CD4-positive, CD25-positive, alpha-beta regulatory T cell (primary cell): Measurements from ENCODE around the gene KCNIP1. TPM values are rescaled to one million over a fixed set of nuclear protein-coding genes. Genes with fewer than 3 reads are reported as not detected.
A peak's percentile ranks its signal among the peaks of the same experiment; 100 is the strongest.

ENCODE experiments used
- ATAC-seq, 2 donors: fragments of 150-1000 bp; cut with Tn5 transposase; one replicate each; pipeline ENCODE4 v1.10.0; 2021; ENCODE audit warnings: low read depth in 2 of 2, moderate number of reproducible peaks in 2 of 2, moderate library complexity in 1 of 2
- DNase-seq, 3 donors: peaks; one replicate each; pipeline versions ENCODE4 v3.0.0 to v3.0.0-alpha.2; 2012 to 2022; ENCODE audit warnings: mixed read lengths in 1 of 3
- H3K27ac ChIP-seq: one replicate; pipeline ENCODE4 v1.7.0; 2013; ENCODE audit warnings: mild to moderate bottlenecking, low read length; ENCODE audit not compliant: insufficient read depth, poor library complexity, severe bottlenecking
- H3K27me3 ChIP-seq: one replicate; pipeline ENCODE4 v1.7.0; 2013; ENCODE audit warnings: low read length; ENCODE audit not compliant: control insufficient read depth, insufficient read depth
- H3K36me3 ChIP-seq: one replicate; pipeline ENCODE4 v1.7.0; 2013; ENCODE audit warnings: mild to moderate bottlenecking, low read length, moderate library complexity; ENCODE audit not compliant: control insufficient read depth, insufficient read depth
- H3K4me1 ChIP-seq: 2 replicates; pipeline ENCODE4 v1.7.0; 2013; ENCODE audit warnings: mild to moderate bottlenecking, low read length; ENCODE audit not compliant: insufficient read depth, control insufficient read depth, poor library complexity, severe bottlenecking
- H3K4me3 ChIP-seq: one replicate; pipeline ENCODE4 v1.7.0; 2013; ENCODE audit warnings: low read depth, mild to moderate bottlenecking, low read length, moderate library complexity
- H3K9me3 ChIP-seq, 2 experiments: 1 replicate in 1 of 2; 2 replicates in 1 of 2; pipeline ENCODE4 v1.7.0; 2013; ENCODE audit warnings: low read length in 2 of 2, mild to moderate bottlenecking in 1 of 2, moderate library complexity in 1 of 2; ENCODE audit not compliant: control insufficient read depth in 2 of 2
- H3K27ac Mint-ChIP-seq, 3 donors: one replicate each; pipeline ENCODE4 v1.8.0; 2020 to 2022; ENCODE audit warnings: mild to moderate bottlenecking in 3 of 3, mixed read lengths in 3 of 3, moderate library complexity in 2 of 3
- H3K27me3 Mint-ChIP-seq: one replicate; pipeline ENCODE4 v1.8.0; 2022; ENCODE audit warnings: mild to moderate bottlenecking, mixed read lengths
- H3K36me3 Mint-ChIP-seq: one replicate; pipeline ENCODE4 v1.8.0; 2020; ENCODE audit warnings: mixed read lengths
- H3K4me1 Mint-ChIP-seq, 4 donors: one replicate each; pipeline ENCODE4 v1.8.0; 2020 to 2022; ENCODE audit warnings: mixed read lengths in 4 of 4, mild to moderate bottlenecking in 1 of 4
- H3K4me3 Mint-ChIP-seq, 4 donors: one replicate each; pipeline ENCODE4 v1.8.0; 2020 to 2022; ENCODE audit warnings: mild to moderate bottlenecking in 4 of 4, mixed read lengths in 4 of 4, moderate library complexity in 3 of 4
- H3K9me3 Mint-ChIP-seq, 7 donors: one replicate each; pipeline ENCODE4 v1.8.0; 2020 to 2022; ENCODE audit warnings: mixed read lengths in 7 of 7, mild to moderate bottlenecking in 3 of 7, moderate library complexity in 2 of 7
- polyA plus RNA-seq, 4 donors: library from polyadenylated mRNA; unstranded; fragments of 300-500 nt; fragmentation: Illumina TruSeq; gene quantifications; one replicate each; pipeline ENCODE4 v1.2.3, GENCODE V29; 2021
- total RNA-seq: library from RNA; stranded (reverse); gene quantifications from one replicate; pipeline ENCODE4 v1.2.3, GENCODE V29; 2022

Gene KCNIP1
- total and polyA plus RNA-seq, 5 donors from 2014 or later = not detected

GRCh38 chr5:170636801-170637477 lies 133.1 kb downstream of the KCNIP1 start:
- Mint-ChIP-seq H3K4me1 (peaks cover 0 to 21% (median 10%) of the 10 kb centered on the region in 4 donors), H3K27ac (peak overlapping the region in 1 of 3 donors; percentile 27), H3K9me3 (peaks cover 0 to 2% (median 0%) of the 10 kb centered on the region in 7 donors), H3K4me3 (no peak overlapping the region), H3K27me3 (peaks cover 26% of the 10 kb centered on the region), H3K36me3 (no peaks in the 10 kb centered on the region)
- DNase-seq = no peak
- no peaks in the 10 kb centered on the region for H3K27me3 ChIP-seq
- H3K4me3 ChIP-seq = no peak overlapping the region
- ATAC-seq = no peak
- H3K9me3 ChIP-seq = no peaks in the 10 kb centered on the region
- H3K36me3 ChIP-seq = no peaks in the 10 kb centered on the region
- peaks cover 9% of the 10 kb centered on the region for H3K4me1 ChIP-seq
- no peak overlapping the region for H3K27ac ChIP-seq

- Histone ChIP-seq H3K27me3 (no peaks in the 10 kb centered on the region), H3K4me1 (peaks cover 3% of the 10 kb centered on the region), H3K27ac (no peak overlapping the region), H3K36me3 (no peaks in the 10 kb centered on the region), H3K9me3 (no peaks in the 10 kb centered on the region), H3K4me3 (no peak overlapping the region)
- Mint-ChIP-seq H3K9me3 (peaks cover 0 to 2% (median 0%) of the 10 kb centered on the region in 7 donors), H3K4me1 (peaks cover 0 to 12% (median 8%) of the 10 kb centered on the region in 4 donors), H3K27ac (no peak overlapping the region), H3K4me3 (no peak overlapping the region), H3K36me3 (no peaks in the 10 kb centered on the region), H3K27me3 (peaks cover 25% of the 10 kb centered on the region)
- no peak for ATAC-seq
- DNase-seq = no peak
Observed at GRCh38 chr5:170638051-170638450, 134.2 kb downstream of the KCNIP1 start.

- Histone ChIP-seq H3K27me3 (no peaks in the 10 kb centered on the region), H3K9me3 (no peaks in the 10 kb centered on the region), H3K4me1 (no peaks in the 10 kb centered on the region), H3K27ac (no peak overlapping the region), H3K36me3 (no peaks in the 10 kb centered on the region), H3K4me3 (no peak overlapping the region)
- Mint-ChIP-seq H3K36me3 (no peaks in the 10 kb centered on the region), H3K27me3 (peaks cover 20% of the 10 kb centered on the region), H3K4me1 (peaks cover 0 to 8% (median 3%) of the 10 kb centered on the region in 4 donors), H3K4me3 (no peak overlapping the region), H3K9me3 (peaks cover 0 to 2% (median 0%) of the 10 kb centered on the region in 7 donors), H3K27ac (no peak overlapping the region)
- DNase-seq (peak; percentile 23 to 40 (median 30)), ATAC-seq (peak in 1 of 2 donors; percentile 52)
Observed at GRCh38 chr5:170638454-170639220, 134.8 kb downstream of the KCNIP1 start.

GRCh38 chr5:170639221-170639925 lies 135.6 kb downstream of the KCNIP1 start:
- no peaks in the 10 kb centered on the region for H3K27me3 ChIP-seq
- DNase-seq (no peak), ATAC-seq (no peak)
- no peak overlapping the region for H3K4me3 Mint-ChIP-seq
- H3K27me3 Mint-ChIP-seq = peaks cover 14% of the 10 kb centered on the region
- no peaks in the 10 kb centered on the region for H3K9me3 ChIP-seq
- H3K4me1 ChIP-seq = no peaks in the 10 kb centered on the region
- H3K27ac ChIP-seq = no peak overlapping the region
- peaks cover 0 to 3% (median under 1%) of the 10 kb centered on the region in 4 donors for H3K4me1 Mint-ChIP-seq
- H3K9me3 Mint-ChIP-seq = peaks cover 0 to 2% (median 0%) of the 10 kb centered on the region in 7 donors
- H3K36me3 ChIP-seq = no peaks in the 10 kb centered on the region
- no peak overlapping the region for H3K4me3 ChIP-seq
- no peak overlapping the region for H3K27ac Mint-ChIP-seq
- H3K36me3 Mint-ChIP-seq = no peaks in the 10 kb centered on the region

- H3K9me3 Mint-ChIP-seq = peaks cover 0 to under 1% (median 0%) of the 10 kb centered on the region in 7 donors
- peaks cover 0 to 3% (median 0%) of the 10 kb centered on the region in 4 donors for H3K4me1 Mint-ChIP-seq
- no peaks in the 10 kb centered on the region for H3K9me3 ChIP-seq
- no peak for DNase-seq
- H3K4me1 ChIP-seq = no peaks in the 10 kb centered on the region
- no peaks in the 10 kb centered on the region for H3K27me3 ChIP-seq
- H3K4me3 Mint-ChIP-seq = no peak overlapping the region
- H3K27ac ChIP-seq = no peak overlapping the region
- no peaks in the 10 kb centered on the region for H3K36me3 ChIP-seq
- H3K27me3 Mint-ChIP-seq = peaks cover 12% of the 10 kb centered on the region
- no peak overlapping the region for H3K4me3 ChIP-seq
- no peak overlapping the region for H3K27ac Mint-ChIP-seq
- H3K36me3 Mint-ChIP-seq = no peaks in the 10 kb centered on the region
- ATAC-seq = no peak
Observed at GRCh38 chr5:170640731-170641588, 137.1 kb downstream of the KCNIP1 start.

- no peak for ATAC-seq
- Mint-ChIP-seq H3K27me3 (peaks cover 19% of the 10 kb centered on the region), H3K36me3 (no peaks in the 10 kb centered on the region)
Observed at GRCh38 chr5:170641589-170642031, 137.8 kb downstream of the KCNIP1 start.

More at GRCh38 chr5:170641589-170642031, 137.8 kb downstream of the KCNIP1 start:
- Mint-ChIP-seq H3K4me3 (no peak overlapping the region), H3K27ac (no peak overlapping the region), H3K4me1 (peaks cover 0 to 3% (median 0%) of the 10 kb centered on the region in 4 donors), H3K9me3 (no peaks in the 10 kb centered on the region)
- no peaks in the 10 kb centered on the region for H3K4me1 ChIP-seq
- no peaks in the 10 kb centered on the region for H3K27me3 ChIP-seq
- H3K4me3 ChIP-seq = no peak overlapping the region
- H3K36me3 ChIP-seq = no peaks in the 10 kb centered on the region
- no peak overlapping the region for H3K27ac ChIP-seq
- H3K9me3 ChIP-seq = no peaks in the 10 kb centered on the region
- no peak for DNase-seq
